ENCODE data around the gene APLNR.

APLNR gene

GRCh38 chr11:57275582-57275981 is 38.5 kb upstream of the APLNR start:
- FAIRE-seq: no peak
- DNase-seq (ENCODE audit: insufficient read length, low spot score): no peak
- no peak for TF ChIP-seq POLR2A (IDR thresholded peaks at IDR 0.05; ENCODE audit: low read depth, low read length)
- no peak for TF ChIP-seq SPI1 (IDR thresholded peaks at IDR 0.05; ENCODE audit: low read depth, low read length)
- no peak for TF ChIP-seq POLR2AphosphoS5 (IDR thresholded peaks at IDR 0.05; ENCODE audit: low read depth, low read length)
- no peak for TF ChIP-seq TAF1 (IDR thresholded peaks at IDR 0.05; ENCODE audit: low read depth, low read length)
- no peak for TF ChIP-seq PAX5 (IDR thresholded peaks at IDR 0.05; ENCODE audit: insufficient read depth, low read length, severe bottlenecking)
- TF ChIP-seq POU2F2 (IDR thresholded peaks at IDR 0.05; ENCODE audit: low read depth, low read length): no peak

DNA sequence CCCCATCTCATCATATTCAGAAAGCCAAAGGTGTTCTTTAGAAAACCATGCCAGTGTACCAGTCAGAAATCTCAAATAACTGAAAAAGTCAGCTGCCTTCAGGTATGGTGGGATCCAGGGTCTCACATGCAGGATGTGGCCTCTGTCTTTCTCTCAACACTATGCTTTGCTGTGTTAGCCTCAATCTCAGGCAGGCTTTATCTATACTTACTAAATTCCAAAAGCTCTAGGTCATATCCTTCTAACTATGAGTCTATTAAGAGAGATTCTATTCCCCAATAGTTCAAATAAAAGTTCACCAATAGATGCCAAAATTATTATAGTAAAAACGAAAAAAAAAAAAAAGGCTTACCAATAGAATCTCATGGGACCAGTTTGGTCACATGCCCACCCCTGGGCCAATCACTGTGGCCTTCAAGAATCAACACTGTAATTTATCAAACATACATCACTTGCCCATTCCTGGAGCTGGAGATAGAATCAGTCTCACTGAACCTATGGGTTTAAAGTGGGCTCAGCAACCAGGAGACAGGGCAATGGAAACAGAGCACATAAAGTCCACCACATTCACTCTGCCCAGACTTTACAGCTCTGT is 38.0 kb upstream of the APLNR start:
- DNase-seq (ENCODE audit: insufficient read length, low spot score) (no peak), FAIRE-seq (no peak)
- TF ChIP-seq SPI1 (IDR thresholded peaks at IDR 0.05; ENCODE audit: low read depth, low read length) (no peak), POLR2AphosphoS5 (IDR thresholded peaks at IDR 0.05; ENCODE audit: low read depth, low read length) (no peak), TAF1 (IDR thresholded peaks at IDR 0.05; ENCODE audit: low read depth, low read length) (no peak), POLR2A (IDR thresholded peaks at IDR 0.05; ENCODE audit: low read depth, low read length) (no peak), POU2F2 (IDR thresholded peaks at IDR 0.05; ENCODE audit: low read depth, low read length) (no peak), PAX5 (IDR thresholded peaks at IDR 0.05; ENCODE audit: insufficient read depth, low read length, severe bottlenecking) (no peak)

DNA sequence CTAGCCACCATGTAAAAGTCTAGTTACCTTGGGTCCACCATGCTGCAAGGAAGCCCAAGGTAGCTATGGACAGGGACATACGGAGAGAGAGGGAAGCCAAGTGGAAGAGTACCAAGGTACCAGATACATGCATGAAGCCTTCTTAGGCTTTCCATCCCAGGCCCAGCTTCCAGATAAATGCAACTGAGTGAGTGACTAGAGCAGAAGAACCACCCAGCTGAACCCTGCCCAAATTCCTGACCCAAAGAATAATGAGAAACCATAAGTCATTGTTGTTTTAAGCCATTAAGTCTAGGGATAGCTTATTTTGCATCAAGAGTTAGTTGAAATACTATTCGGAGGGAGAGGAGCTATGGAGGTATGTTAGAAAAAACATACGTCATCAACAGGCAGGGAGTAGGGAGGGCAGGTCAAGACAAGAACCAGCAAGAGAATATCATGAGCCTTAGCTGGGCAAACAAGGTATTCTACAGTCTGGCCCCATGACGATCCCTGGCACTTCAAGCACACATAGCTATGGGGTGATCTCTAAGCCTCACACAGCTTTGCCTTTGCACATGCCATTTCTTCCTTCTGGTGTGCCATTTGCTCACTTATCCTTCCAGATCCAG is 36.5 kb upstream of the APLNR start:
- FAIRE-seq (no peak), DNase-seq (ENCODE audit: insufficient read length, low spot score) (no peak)
- TF ChIP-seq POU2F2 (IDR thresholded peaks at IDR 0.05; ENCODE audit: low read depth, low read length): no peak
- no peak for TF ChIP-seq SPI1 (IDR thresholded peaks at IDR 0.05; ENCODE audit: low read depth, low read length)
- TF ChIP-seq POLR2AphosphoS5 (IDR thresholded peaks at IDR 0.05; ENCODE audit: low read depth, low read length): no peak
- no peak for TF ChIP-seq POLR2A (IDR thresholded peaks at IDR 0.05; ENCODE audit: low read depth, low read length)
- no peak for TF ChIP-seq PAX5 (IDR thresholded peaks at IDR 0.05; ENCODE audit: insufficient read depth, low read length, severe bottlenecking)
- no peak for TF ChIP-seq TAF1 (IDR thresholded peaks at IDR 0.05; ENCODE audit: low read depth, low read length)

GRCh38 chr11:57269571-57270021 is 32.5 kb upstream of the APLNR start:
- no peak for TF ChIP-seq POU2F2 (IDR thresholded peaks at IDR 0.05; ENCODE audit: low read depth, low read length)
- TF ChIP-seq SPI1 (IDR thresholded peaks at IDR 0.05; ENCODE audit: low read depth, low read length): no peak
- no peak for TF ChIP-seq POLR2A (IDR thresholded peaks at IDR 0.05; ENCODE audit: low read depth, low read length)
- TF ChIP-seq PAX5 (IDR thresholded peaks at IDR 0.05; ENCODE audit: insufficient read depth, low read length, severe bottlenecking): no peak
- TF ChIP-seq TAF1 (IDR thresholded peaks at IDR 0.05; ENCODE audit: low read depth, low read length): no peak
- TF ChIP-seq POLR2AphosphoS5 (IDR thresholded peaks at IDR 0.05; ENCODE audit: low read depth, low read length): no peak
- no peak for FAIRE-seq

DNA sequence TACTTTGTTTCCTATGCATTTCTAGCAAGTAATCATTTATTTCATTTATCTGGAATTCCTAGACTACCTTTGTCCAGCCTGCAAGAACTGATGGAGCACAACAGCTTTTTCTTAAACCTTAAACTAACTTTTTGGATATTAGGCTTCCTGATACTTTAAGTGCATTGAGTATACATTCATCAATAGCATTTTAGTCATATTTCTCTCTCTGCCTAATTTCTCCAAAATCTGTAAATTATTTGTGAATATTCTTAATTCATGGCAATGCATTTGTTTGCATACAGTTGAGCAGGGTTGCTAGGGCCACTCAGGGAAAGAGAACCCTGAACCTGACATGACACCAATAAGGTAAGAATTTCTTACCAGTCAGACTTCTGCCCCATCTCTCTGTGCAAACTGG is 29.1 kb upstream of the APLNR start:
- no peak for DNase-seq (ENCODE audit: insufficient read length, low spot score)
- FAIRE-seq: no peak

More at GRCh38 chr11:57269571-57270021, 32.5 kb upstream of the APLNR start:
- DNase-seq (ENCODE audit: insufficient read length, low spot score): no peak

GRCh38 chr11:57263351-57263750 is 26.3 kb upstream of the APLNR start:
- TF ChIP-seq PAX5 (IDR thresholded peaks at IDR 0.05; ENCODE audit: insufficient read depth, low read length, severe bottlenecking) (no peak), POU2F2 (IDR thresholded peaks at IDR 0.05; ENCODE audit: low read depth, low read length) (no peak), TAF1 (IDR thresholded peaks at IDR 0.05; ENCODE audit: low read depth, low read length) (no peak), SPI1 (IDR thresholded peaks at IDR 0.05; ENCODE audit: low read depth, low read length) (no peak), POLR2AphosphoS5 (IDR thresholded peaks at IDR 0.05; ENCODE audit: low read depth, low read length) (no peak), POLR2A (IDR thresholded peaks at IDR 0.05; ENCODE audit: low read depth, low read length) (no peak)
- no peak for FAIRE-seq
- DNase-seq (ENCODE audit: insufficient read length, low spot score): no peak

More for the DNA sequence above, 29.1 kb upstream of the APLNR start:
- no peak for TF ChIP-seq TAF1 (IDR thresholded peaks at IDR 0.05; ENCODE audit: low read depth, low read length)
- no peak for TF ChIP-seq POLR2A (IDR thresholded peaks at IDR 0.05; ENCODE audit: low read depth, low read length)
- no peak for TF ChIP-seq POLR2AphosphoS5 (IDR thresholded peaks at IDR 0.05; ENCODE audit: low read depth, low read length)
- TF ChIP-seq SPI1 (IDR thresholded peaks at IDR 0.05; ENCODE audit: low read depth, low read length): no peak
- TF ChIP-seq POU2F2 (IDR thresholded peaks at IDR 0.05; ENCODE audit: low read depth, low read length): no peak
- TF ChIP-seq PAX5 (IDR thresholded peaks at IDR 0.05; ENCODE audit: insufficient read depth, low read length, severe bottlenecking): no peak

DNA sequence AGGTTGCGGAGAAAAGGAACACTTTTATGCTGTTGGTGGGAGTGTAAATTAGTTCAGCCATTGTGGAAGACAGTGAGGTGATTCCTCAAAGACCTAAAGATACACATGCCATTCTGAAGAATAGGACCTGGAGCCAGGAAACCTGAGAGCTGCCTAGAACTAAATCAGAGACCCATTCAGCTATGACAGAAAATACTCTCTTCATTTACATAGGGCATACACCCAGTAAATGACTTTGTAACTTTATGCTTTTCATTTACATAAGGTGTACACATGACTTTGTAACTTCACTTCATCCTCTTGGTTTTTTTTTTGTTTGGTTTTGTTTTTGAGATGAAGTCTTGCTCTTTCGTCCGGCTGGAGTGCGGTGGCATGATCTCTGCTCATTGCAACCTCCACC is 25.1 kb upstream of the APLNR start:
- FAIRE-seq: no peak

GRCh38 chr11:57260937-57261783 is 24.1 kb upstream of the APLNR start:
- FAIRE-seq (no peak), DNase-seq (ENCODE audit: insufficient read length, low spot score) (no peak)
- TF ChIP-seq POLR2AphosphoS5 (IDR thresholded peaks at IDR 0.05; ENCODE audit: low read depth, low read length) (no peak), POLR2A (IDR thresholded peaks at IDR 0.05; ENCODE audit: low read depth, low read length) (no peak), POU2F2 (IDR thresholded peaks at IDR 0.05; ENCODE audit: low read depth, low read length) (no peak), TAF1 (IDR thresholded peaks at IDR 0.05; ENCODE audit: low read depth, low read length) (no peak), SPI1 (IDR thresholded peaks at IDR 0.05; ENCODE audit: low read depth, low read length) (no peak), PAX5 (IDR thresholded peaks at IDR 0.05; ENCODE audit: insufficient read depth, low read length, severe bottlenecking) (no peak)

More for the DNA sequence above, 25.1 kb upstream of the APLNR start:
- no peak for DNase-seq (ENCODE audit: insufficient read length, low spot score)
- no peak for TF ChIP-seq TAF1 (IDR thresholded peaks at IDR 0.05; ENCODE audit: low read depth, low read length)
- no peak for TF ChIP-seq SPI1 (IDR thresholded peaks at IDR 0.05; ENCODE audit: low read depth, low read length)
- no peak for TF ChIP-seq POU2F2 (IDR thresholded peaks at IDR 0.05; ENCODE audit: low read depth, low read length)

GRCh38 chr11:57256119-57256518 is 19.1 kb upstream of the APLNR start:
- no peak for DNase-seq (ENCODE audit: insufficient read length, low spot score)
- no peak for TF ChIP-seq POLR2A (IDR thresholded peaks at IDR 0.05; ENCODE audit: low read depth, low read length)
- TF ChIP-seq POU2F2 (IDR thresholded peaks at IDR 0.05; ENCODE audit: low read depth, low read length): no peak
- TF ChIP-seq POLR2AphosphoS5 (IDR thresholded peaks at IDR 0.05; ENCODE audit: low read depth, low read length): no peak
- TF ChIP-seq PAX5 (IDR thresholded peaks at IDR 0.05; ENCODE audit: insufficient read depth, low read length, severe bottlenecking): no peak
- no peak for TF ChIP-seq TAF1 (IDR thresholded peaks at IDR 0.05; ENCODE audit: low read depth, low read length)
- TF ChIP-seq SPI1 (IDR thresholded peaks at IDR 0.05; ENCODE audit: low read depth, low read length): no peak
- no peak for FAIRE-seq

Data from GM12891 (cell line).